GM12892 (cell line): ENCODE results near the gene SLC37A1.

ENCODE experiments used
- POLR2A ChIP-seq: IDR thresholded peaks from 2 replicates; pipeline ENCODE4 v1.6.1; 2011; ENCODE audit warnings: low read depth, low read length, control low read depth
- POLR2AphosphoS5 ChIP-seq: IDR thresholded peaks from 2 replicates; pipeline ENCODE4 v1.6.1; 2011; ENCODE audit warnings: low read depth, low read length, control low read depth
- TAF1 ChIP-seq: IDR thresholded peaks from 2 replicates; pipeline ENCODE4 v1.6.1; 2011; ENCODE audit warnings: low read depth, mild to moderate bottlenecking, control low read depth, low read length, borderline replicate concordance

DNA sequence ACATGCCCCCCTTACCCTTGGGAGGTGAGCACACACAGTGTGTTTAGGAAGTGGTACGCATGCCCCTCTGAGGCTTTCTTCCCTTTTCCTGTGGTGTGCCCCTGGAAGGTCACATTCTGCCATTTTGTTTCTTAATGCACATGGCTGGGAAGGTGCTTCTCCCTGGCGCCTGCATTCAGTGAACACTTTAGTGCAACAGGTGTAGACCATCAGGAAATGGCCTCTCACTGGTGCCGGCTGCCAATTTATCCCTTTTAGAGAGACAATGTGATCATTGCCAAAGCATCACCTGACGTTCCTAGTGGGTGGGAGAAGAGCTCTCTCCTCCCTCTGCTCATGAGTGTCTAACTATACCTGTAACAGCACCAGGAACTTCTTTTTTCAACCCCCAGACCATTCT lies 88.0 kb downstream of the SLC37A1 start:
- TF ChIP-seq POLR2A (no peak), POLR2AphosphoS5 (no peak), TAF1 (no peak)
